Uterus (tissue), 2 donors: ENCODE data around the gene TSPAN33.

ENCODE experiments used
- CTCF ChIP-seq, 4 experiments: fragments of 200-600 bp in 2 of 4; fragments of 450-650 bp in 2 of 4; sonication (generic) in 2 of 4; IDR thresholded peaks; one replicate each; pipeline ENCODE4 v1.5.1; 2016 to 2019; ENCODE audit warnings: antibody characterized with exemption in 4 of 4, mild to moderate bottlenecking in 2 of 4, moderate library complexity in 1 of 4
- POLR2A ChIP-seq, 2 donors: fragments of 450-650 bp; IDR thresholded peaks; one replicate each; pipeline ENCODE4 v1.6.1; 2016; ENCODE audit warnings: antibody characterized with exemption in 2 of 2, mild to moderate bottlenecking in 1 of 2, moderate library complexity in 1 of 2

GRCh38 chr7:129213828-129214227 lies 69.3 kb downstream of the TSPAN33 start:
- TF ChIP-seq CTCF (IDR thresholded peaks at IDR 0.05) (no peak), POLR2A (IDR thresholded peaks at IDR 0.05) (no peak)
